ENCODE data around the gene BRCA2.

DNA sequence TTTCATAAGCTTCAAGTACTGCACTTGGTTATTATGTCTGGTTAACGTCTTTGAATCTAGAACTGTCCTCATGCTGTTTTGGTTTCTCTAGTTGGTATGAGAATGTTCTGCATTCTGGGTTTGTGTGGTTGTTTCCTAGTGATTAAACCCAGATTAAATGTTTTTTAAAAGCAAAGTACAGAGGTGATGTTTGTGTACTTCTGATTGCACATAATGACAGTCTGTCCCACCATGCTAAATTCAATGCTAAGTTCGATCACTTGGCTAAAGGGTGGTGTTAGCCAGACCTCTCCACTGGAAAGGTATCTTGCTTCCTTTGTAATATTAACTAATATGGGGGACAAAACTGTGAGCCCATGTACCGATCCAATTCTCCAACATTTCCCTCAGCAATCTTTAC, 98.0 kb downstream of the BRCA2 start:
- no peak for TF ChIP-seq EZH2 (IDR thresholded peaks at IDR 0.05; ENCODE audit: insufficient read depth, low read length)
- TF ChIP-seq, protein P1, sequence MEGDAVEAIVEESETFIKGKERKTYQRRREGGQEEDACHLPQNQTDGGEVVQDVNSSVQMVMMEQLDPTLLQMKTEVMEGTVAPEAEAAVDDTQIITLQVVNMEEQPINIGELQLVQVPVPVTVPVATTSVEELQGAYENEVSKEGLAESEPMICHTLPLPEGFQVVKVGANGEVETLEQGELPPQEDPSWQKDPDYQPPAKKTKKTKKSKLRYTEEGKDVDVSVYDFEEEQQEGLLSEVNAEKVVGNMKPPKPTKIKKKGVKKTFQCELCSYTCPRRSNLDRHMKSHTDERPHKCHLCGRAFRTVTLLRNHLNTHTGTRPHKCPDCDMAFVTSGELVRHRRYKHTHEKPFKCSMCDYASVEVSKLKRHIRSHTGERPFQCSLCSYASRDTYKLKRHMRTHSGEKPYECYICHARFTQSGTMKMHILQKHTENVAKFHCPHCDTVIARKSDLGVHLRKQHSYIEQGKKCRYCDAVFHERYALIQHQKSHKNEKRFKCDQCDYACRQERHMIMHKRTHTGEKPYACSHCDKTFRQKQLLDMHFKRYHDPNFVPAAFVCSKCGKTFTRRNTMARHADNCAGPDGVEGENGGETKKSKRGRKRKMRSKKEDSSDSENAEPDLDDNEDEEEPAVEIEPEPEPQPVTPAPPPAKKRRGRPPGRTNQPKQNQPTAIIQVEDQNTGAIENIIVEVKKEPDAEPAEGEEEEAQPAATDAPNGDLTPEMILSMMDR (IDR thresholded peaks at IDR 0.05; ENCODE audit: insufficient read depth, low read depth, low read length) = no peak
